Activated CD8-positive, alpha-beta T cell treated with anti-CD3 and anti-CD28 coated beads for 36 hours (primary cell): ENCODE results near the gene OR2B3. TPM values are rescaled to one million over a fixed set of nuclear protein-coding genes. Genes with fewer than 3 reads are reported as not detected.
"Not testable (repeated sequence)": the region's sequence is repeated elsewhere in the genome, so short reads cannot be mapped to it uniquely, and the experiment has no call there.

ENCODE experiments used
- ATAC-seq: fragments of 200-7000 bp; cut with Tn5 transposase; one replicate; pipeline ENCODE4 v1.10.0; 2021; ENCODE audit warnings: mild to moderate bottlenecking, moderate library complexity
- CTCF ChIA-PET: fragments of 350-600 bp; sonication (Branson Sonifier 250); formaldehyde crosslinking; loops from one replicate; lab custom pipeline; 2021; ENCODE audit warnings: antibody characterized with exemption; lab: Charles Lee
- POLR2A ChIA-PET: fragments of 350-600 bp; sonication (Branson Sonifier 250); formaldehyde crosslinking; loops from one replicate; lab custom pipeline; 2021; ENCODE audit warnings: antibody characterized with exemption; lab: Charles Lee
- DNase-seq: peaks from one replicate; pipeline ENCODE4 v3.0.0-alpha.2; 2020
- H3K27ac Mint-ChIP-seq: one replicate; pipeline ENCODE4 v1.8.0; 2021; ENCODE audit warnings: mild to moderate bottlenecking, mixed read lengths
- H3K27me3 Mint-ChIP-seq: one replicate; pipeline ENCODE4 v1.8.0; 2021; ENCODE audit warnings: mixed read lengths
- H3K36me3 Mint-ChIP-seq: one replicate; pipeline ENCODE4 v1.8.0; 2021; ENCODE audit warnings: low read depth, mixed read lengths
- H3K4me1 Mint-ChIP-seq: one replicate; pipeline ENCODE4 v1.8.0; 2021; ENCODE audit warnings: low read depth, mixed read lengths
- H3K4me3 Mint-ChIP-seq: one replicate; pipeline ENCODE4 v1.8.0; 2021; ENCODE audit warnings: mild to moderate bottlenecking, moderate library complexity, mixed read lengths
- H3K9me3 Mint-ChIP-seq: one replicate; pipeline ENCODE4 v1.8.0; 2021; ENCODE audit warnings: mixed read lengths
- intact Hi-C: fragments of 100-400 bp; cut with micrococcal nuclease; formaldehyde crosslinking; loops from one replicate; pipeline ENCODE4 v1.10.0; 2022
- total RNA-seq, 2 experiments: library from RNA; stranded (reverse); gene quantifications; one replicate each; pipeline ENCODE4 v1.2.3, GENCODE V29; 2021
- TF ChIP-seq, protein P1 (sequence below): fragments of 200-600 bp; IDR thresholded peaks from one replicate; pipeline ENCODE4 v1.8.0; 2022; ENCODE audit warnings: antibody characterized with exemption, mild to moderate bottlenecking

OR2B3 gene, protein sequence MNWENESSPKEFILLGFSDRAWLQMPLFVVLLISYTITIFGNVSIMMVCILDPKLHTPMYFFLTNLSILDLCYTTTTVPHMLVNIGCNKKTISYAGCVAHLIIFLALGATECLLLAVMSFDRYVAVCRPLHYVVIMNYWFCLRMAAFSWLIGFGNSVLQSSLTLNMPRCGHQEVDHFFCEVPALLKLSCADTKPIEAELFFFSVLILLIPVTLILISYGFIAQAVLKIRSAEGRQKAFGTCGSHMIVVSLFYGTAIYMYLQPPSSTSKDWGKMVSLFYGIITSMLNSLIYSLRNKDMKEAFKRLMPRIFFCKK
- not detected for total RNA-seq

DNA sequence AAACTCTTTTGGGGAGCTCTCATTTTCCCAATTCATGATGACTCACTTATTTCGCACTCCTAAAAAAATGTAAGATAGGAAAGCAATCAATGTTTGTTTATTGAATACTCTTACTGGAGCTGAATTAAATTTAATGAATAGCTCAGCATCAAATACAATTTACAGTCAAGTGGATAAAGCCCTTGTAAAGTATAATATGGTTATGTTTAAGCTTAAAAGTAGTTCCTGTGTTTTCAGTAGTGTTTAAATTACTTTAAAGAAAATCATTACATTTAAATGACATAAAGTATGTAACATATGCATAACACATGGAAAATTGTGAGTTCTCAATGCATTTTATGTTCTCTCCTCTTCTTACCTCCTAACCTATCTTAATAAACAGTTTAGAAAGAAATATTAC, at the start of gene OR2B3:
OR2B3 (minus strand) TSS at position 101 of the 400 bp plus-strand sequence; CDS start at position 36, 65 bp downstream.
- ChIA-PET CTCF (no interaction called here), POLR2A (interaction anchor here (0.6 kb wide), 1 partner anchor 502 kb away, joined by 4 read pairs; no protein-coding TSS in a partner anchor)
- H3K27me3 Mint-ChIP-seq = peaks cover 30% of the 10 kb centered on the region
- TF ChIP-seq, protein P1, sequence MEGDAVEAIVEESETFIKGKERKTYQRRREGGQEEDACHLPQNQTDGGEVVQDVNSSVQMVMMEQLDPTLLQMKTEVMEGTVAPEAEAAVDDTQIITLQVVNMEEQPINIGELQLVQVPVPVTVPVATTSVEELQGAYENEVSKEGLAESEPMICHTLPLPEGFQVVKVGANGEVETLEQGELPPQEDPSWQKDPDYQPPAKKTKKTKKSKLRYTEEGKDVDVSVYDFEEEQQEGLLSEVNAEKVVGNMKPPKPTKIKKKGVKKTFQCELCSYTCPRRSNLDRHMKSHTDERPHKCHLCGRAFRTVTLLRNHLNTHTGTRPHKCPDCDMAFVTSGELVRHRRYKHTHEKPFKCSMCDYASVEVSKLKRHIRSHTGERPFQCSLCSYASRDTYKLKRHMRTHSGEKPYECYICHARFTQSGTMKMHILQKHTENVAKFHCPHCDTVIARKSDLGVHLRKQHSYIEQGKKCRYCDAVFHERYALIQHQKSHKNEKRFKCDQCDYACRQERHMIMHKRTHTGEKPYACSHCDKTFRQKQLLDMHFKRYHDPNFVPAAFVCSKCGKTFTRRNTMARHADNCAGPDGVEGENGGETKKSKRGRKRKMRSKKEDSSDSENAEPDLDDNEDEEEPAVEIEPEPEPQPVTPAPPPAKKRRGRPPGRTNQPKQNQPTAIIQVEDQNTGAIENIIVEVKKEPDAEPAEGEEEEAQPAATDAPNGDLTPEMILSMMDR = no peak
- H3K27ac Mint-ChIP-seq = no peak within 1 kb of the TSS
- DNase-seq (no peak), ATAC-seq (no peak)
- no peaks in the 10 kb centered on the region for H3K9me3 Mint-ChIP-seq
- no peak within 1 kb of the TSS for H3K4me3 Mint-ChIP-seq
- intact Hi-C loops = no loop called here
- H3K36me3 Mint-ChIP-seq = no peaks in the 10 kb centered on the region
- no peaks in the 10 kb centered on the region for H3K4me1 Mint-ChIP-seq

DNA sequence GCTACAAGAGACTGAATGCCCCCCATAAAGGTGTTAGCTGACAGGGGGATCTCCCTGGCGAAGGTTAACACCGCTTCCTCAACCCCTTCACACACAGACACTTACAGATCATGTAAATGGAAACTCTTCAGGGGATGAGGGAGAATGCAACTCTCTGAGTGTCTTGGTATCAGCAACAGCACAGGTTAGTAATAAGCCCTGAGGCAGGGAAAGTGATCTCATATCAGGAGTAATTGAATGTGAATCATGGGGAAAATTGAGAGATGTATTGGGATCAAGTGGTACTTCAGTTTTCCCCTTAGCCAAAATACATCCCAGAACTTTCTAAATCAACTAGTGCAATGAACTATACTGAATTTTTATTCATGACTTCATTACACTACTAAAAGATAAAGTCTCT, 44.6 kb upstream of the OR2B3 start:
- ATAC-seq = no peak
- CTCF ChIA-PET = no interaction called here
- TF ChIP-seq, protein P1 = no peak
- peaks cover 27% of the 10 kb centered on the region for H3K27me3 Mint-ChIP-seq
- H3K36me3 Mint-ChIP-seq = no peaks in the 10 kb centered on the region
- no peak overlapping the region for H3K4me3 Mint-ChIP-seq
- POLR2A ChIA-PET = no interaction called here
- no peaks in the 10 kb centered on the region for H3K4me1 Mint-ChIP-seq
- no peak overlapping the region for H3K27ac Mint-ChIP-seq
- intact Hi-C loops = no loop called here
- H3K9me3 Mint-ChIP-seq = no peaks in the 10 kb centered on the region
- no peak for DNase-seq

GRCh38 chr6:29130644-29131043, 43.5 kb upstream of the OR2B3 start:
- ATAC-seq (no peak), DNase-seq (no peak)
- intact Hi-C loops = no loop called here
- Mint-ChIP-seq H3K36me3 (no peaks in the 10 kb centered on the region), H3K27me3 (peaks cover 29% of the 10 kb centered on the region), H3K9me3 (no peaks in the 10 kb centered on the region), H3K4me1 (no peaks in the 10 kb centered on the region), H3K4me3 (no peak overlapping the region), H3K27ac (no peak overlapping the region)
- TF ChIP-seq, protein P1 = no peak
- POLR2A ChIA-PET = no interaction called here
- CTCF ChIA-PET = no interaction called here

GRCh38 chr6:29129326-29130012, 42.4 kb upstream of the OR2B3 start:
- Mint-ChIP-seq H3K27me3 (peaks cover 26% of the 10 kb centered on the region), H3K4me3 (no peak overlapping the region), H3K36me3 (no peaks in the 10 kb centered on the region), H3K27ac (no peak overlapping the region), H3K4me1 (no peaks in the 10 kb centered on the region), H3K9me3 (no peaks in the 10 kb centered on the region)
- ChIA-PET CTCF (no interaction called here), POLR2A (no interaction called here)
- TF ChIP-seq, protein P1 = no peak
- intact Hi-C loops = no loop called here
- ATAC-seq (no peak), DNase-seq (no peak)

GRCh38 chr6:29114964-29115363, 27.9 kb upstream of the OR2B3 start:
- H3K4me3 Mint-ChIP-seq, H3K4me1 Mint-ChIP-seq, ATAC-seq, DNase-seq, intact Hi-C loops, CTCF ChIA-PET, H3K36me3 Mint-ChIP-seq, H3K27ac Mint-ChIP-seq, H3K9me3 Mint-ChIP-seq: not testable (repeated sequence)
- H3K27me3 Mint-ChIP-seq = peaks cover 20% of the 10 kb centered on the region
- POLR2A ChIA-PET = interaction anchor here (0.7 kb wide), 1 partner anchor 145 kb away, joined by 3 read pairs; no protein-coding TSS in a partner anchor
